GM23338 (cell line): Measurements from ENCODE around the gene PAM. TPM values are rescaled to one million over a fixed set of nuclear protein-coding genes. Genes with fewer than 3 reads are reported as not detected.

ENCODE experiments used
- ATAC-seq: fragments of 200-7000 bp; cut with Tn5 transposase; 3 replicates; pipeline ENCODE4 v1.9.1; 2020
- DNase-seq: peaks from one replicate; pipeline ENCODE4 v3.0.0-alpha.2; 2015; ENCODE audit warnings: low spot score
- H2AFZ ChIP-seq: fragments of 200-600 bp; sonication (generic); 2 replicates; pipeline ENCODE4 v1.8.0; 2016; ENCODE audit warnings: antibody characterized with exemption, mild to moderate bottlenecking, moderate library complexity
- H3F3A ChIP-seq: fragments of 200-600 bp; sonication (generic); replicated peaks from 2 replicates; pipeline ENCODE4 v1.8.0; 2017; ENCODE audit warnings: antibody characterized with exemption, mixed run types, low read depth
- H3K27ac ChIP-seq: fragments of 200-600 bp; sonication (generic); 2 replicates; pipeline ENCODE4 v1.6.1; 2016; ENCODE audit warnings: low read depth
- H3K27me3 ChIP-seq: fragments of 200-600 bp; sonication (generic); 2 replicates; pipeline ENCODE4 v1.8.0; 2016; ENCODE audit warnings: mild to moderate bottlenecking, mixed run types, moderate library complexity; ENCODE audit not compliant: insufficient read depth
- H3K36me3 ChIP-seq: fragments of 200-600 bp; sonication (generic); 2 replicates; pipeline ENCODE4 v1.8.0; 2016; ENCODE audit warnings: mild to moderate bottlenecking; ENCODE audit not compliant: insufficient read depth
- H3K4me1 ChIP-seq: fragments of 200-600 bp; sonication (generic); 2 replicates; pipeline ENCODE4 v1.8.0; 2016; ENCODE audit warnings: mild to moderate bottlenecking, moderate library complexity; ENCODE audit not compliant: insufficient read depth
- H3K4me2 ChIP-seq: fragments of 200-600 bp; sonication (generic); 2 replicates; pipeline ENCODE4 v1.7.1; 2017; ENCODE audit warnings: mixed run types
- H3K4me3 ChIP-seq: fragments of 200-600 bp; sonication (generic); 2 replicates; pipeline ENCODE4 v1.6.1; 2016; ENCODE audit warnings: mixed run types
- H3K79me2 ChIP-seq: fragments of 200-600 bp; sonication (generic); replicated peaks from 2 replicates; pipeline ENCODE4 v1.8.0; 2017; ENCODE audit warnings: mild to moderate bottlenecking; ENCODE audit not compliant: insufficient read depth
- H3K9me2 ChIP-seq: fragments of 200-600 bp; sonication (generic); 2 replicates; pipeline ENCODE4 v1.8.0; 2017; ENCODE audit not compliant: insufficient read depth
- H4K20me1 ChIP-seq: fragments of 200-600 bp; sonication (generic); replicated peaks from 2 replicates; pipeline ENCODE4 v1.8.0; 2017; ENCODE audit warnings: mild to moderate bottlenecking; ENCODE audit not compliant: insufficient read depth
- H3K27ac Mint-ChIP-seq: 2 replicates; pipeline ENCODE4 v1.8.0; 2020; ENCODE audit warnings: inconsistent platforms, mild to moderate bottlenecking, moderate library complexity, mixed read lengths
- H3K27me3 Mint-ChIP-seq: 3 replicates; pipeline ENCODE4 v1.8.0; 2022; ENCODE audit warnings: low read depth, mild to moderate bottlenecking, moderate library complexity, mixed read lengths, inconsistent platforms; ENCODE audit not compliant: insufficient read depth, poor library complexity
- H3K36me3 Mint-ChIP-seq: 3 replicates; pipeline ENCODE4 v1.8.0; 2021; ENCODE audit warnings: low read depth, mild to moderate bottlenecking, inconsistent platforms, moderate library complexity, mixed read lengths
- H3K4me1 Mint-ChIP-seq: 3 replicates; pipeline ENCODE4 v1.8.0; 2020; ENCODE audit warnings: mild to moderate bottlenecking, inconsistent platforms, mixed read lengths
- H3K4me3 Mint-ChIP-seq: 3 replicates; pipeline ENCODE4 v1.8.0; 2021; ENCODE audit warnings: moderate library complexity, mild to moderate bottlenecking, inconsistent platforms, mixed read lengths
- H3K9me3 Mint-ChIP-seq: 3 replicates; pipeline ENCODE4 v1.8.0; 2020; ENCODE audit warnings: moderate library complexity, mild to moderate bottlenecking, inconsistent platforms, mixed read lengths
- CREB1 ChIP-seq: fragments of 250-450 bp; sonication (Bioruptor Pico); IDR thresholded peaks from 2 replicates; pipeline ENCODE4 v1.5.0; 2020; ENCODE audit warnings: low read depth, mild to moderate bottlenecking, moderate library complexity
- EZH2 ChIP-seq: fragments of 200-600 bp; sonication (generic); IDR thresholded peaks from one replicate; pipeline ENCODE4 v1.8.0; 2017; ENCODE audit warnings: antibody characterized with exemption, mild to moderate bottlenecking, low read depth; ENCODE audit not compliant: unreplicated experiment
- EZH2phosphoT487 ChIP-seq: fragments of 200-600 bp; sonication (generic); IDR thresholded peaks from one replicate; pipeline ENCODE4 v1.8.1; 2018; ENCODE audit warnings: antibody characterized with exemption; ENCODE audit not compliant: unreplicated experiment
- JUNB ChIP-seq: IDR thresholded peaks from one replicate; pipeline ENCODE4 v1.6.1; 2016; ENCODE audit warnings: antibody characterized with exemption; ENCODE audit not compliant: unreplicated experiment
- NANOG ChIP-seq: IDR thresholded peaks from 2 replicates; pipeline ENCODE4 v1.6.1; 2016; ENCODE audit warnings: antibody characterized with exemption, borderline replicate concordance
- POLR2AphosphoS5 ChIP-seq: IDR thresholded peaks from 2 replicates; pipeline ENCODE4 v1.6.1; 2016; ENCODE audit warnings: antibody characterized with exemption, low read depth
- STAT1 ChIP-seq: IDR thresholded peaks from one replicate; pipeline ENCODE4 v1.6.1; 2016; ENCODE audit warnings: antibody characterized with exemption; ENCODE audit not compliant: unreplicated experiment
- ZNF114 ChIP-seq: fragments of 250-450 bp; sonication (Bioruptor Pico); IDR thresholded peaks from 2 replicates; pipeline ENCODE4 v1.5.0; 2020; ENCODE audit warnings: mild to moderate bottlenecking, moderate library complexity
- ZNF331 ChIP-seq: fragments of 250-450 bp; sonication (Bioruptor Pico); IDR thresholded peaks from 2 replicates; pipeline ENCODE4 v1.5.0; 2020; ENCODE audit warnings: low read depth, mild to moderate bottlenecking, moderate library complexity
- polyA plus RNA-seq: library from polyadenylated mRNA; unstranded; fragments of >200 nt; fragmentation: Nextera tagmentation; extraction: Ambion mirVana; gene quantifications from 2 replicates; pipeline ENCODE4 v1.2.1, GENCODE V29; 2016
- total RNA-seq: library from RNA; depleted of rRNA; stranded (reverse); fragments of >200 nt; shearing (Covaris generic); gene quantifications from 2 replicates; pipeline ENCODE4 v1.2.3, GENCODE V29; 2014
- TF ChIP-seq, protein P1 (sequence below): fragments of 250-450 bp; sonication (Bioruptor Pico); IDR thresholded peaks from 2 replicates; pipeline ENCODE4 v1.5.0; 2020; ENCODE audit warnings: mild to moderate bottlenecking, moderate library complexity
- TF ChIP-seq, protein P2 (sequence below), 2 experiments: fragments of 200-600 bp in 1 of 2; sonication (generic) in 1 of 2; conservative IDR thresholded peaks; 2 replicates each; pipeline versions ENCODE4 v1.5.1 to v1.6.1; 2016 to 2017; ENCODE audit warnings: antibody characterized with exemption in 2 of 2, low read depth in 2 of 2, mild to moderate bottlenecking in 2 of 2, moderate library complexity in 1 of 2
- TF ChIP-seq, protein P3 (sequence below): IDR thresholded peaks from one replicate; pipeline ENCODE4 v1.6.1; 2018; ENCODE audit warnings: antibody characterized with exemption; ENCODE audit not compliant: unreplicated experiment
- TF ChIP-seq, protein P4 (sequence below): IDR thresholded peaks from 2 replicates; pipeline ENCODE4 v1.6.1; 2016; ENCODE audit warnings: antibody characterized with exemption

PAM gene
- total and polyA plus RNA-seq, 2 experiments from 2014 or later = 33.9 to 79.4 TPM

GRCh38 chr5:102946414-102946813 lies 191.3 kb downstream of the PAM start:
- H3K9me2 ChIP-seq = no peaks in the 10 kb centered on the region
- no peak overlapping the region for H3K27ac Mint-ChIP-seq
- no peak overlapping the region for H3K27ac ChIP-seq
- H3K36me3 ChIP-seq = peaks cover 5% of the 10 kb centered on the region; the same call in 1 of the 2 replicates
- H3K4me1 ChIP-seq = no peaks in the 10 kb centered on the region
- no peak overlapping the region for H3K4me3 Mint-ChIP-seq
- H2AFZ ChIP-seq = no peak overlapping the region
- ATAC-seq (no peak), DNase-seq (no peak)
- H3K27me3 ChIP-seq = no peaks in the 10 kb centered on the region
- H3K4me3 ChIP-seq = no peak overlapping the region
- TF ChIP-seq, protein P1, sequence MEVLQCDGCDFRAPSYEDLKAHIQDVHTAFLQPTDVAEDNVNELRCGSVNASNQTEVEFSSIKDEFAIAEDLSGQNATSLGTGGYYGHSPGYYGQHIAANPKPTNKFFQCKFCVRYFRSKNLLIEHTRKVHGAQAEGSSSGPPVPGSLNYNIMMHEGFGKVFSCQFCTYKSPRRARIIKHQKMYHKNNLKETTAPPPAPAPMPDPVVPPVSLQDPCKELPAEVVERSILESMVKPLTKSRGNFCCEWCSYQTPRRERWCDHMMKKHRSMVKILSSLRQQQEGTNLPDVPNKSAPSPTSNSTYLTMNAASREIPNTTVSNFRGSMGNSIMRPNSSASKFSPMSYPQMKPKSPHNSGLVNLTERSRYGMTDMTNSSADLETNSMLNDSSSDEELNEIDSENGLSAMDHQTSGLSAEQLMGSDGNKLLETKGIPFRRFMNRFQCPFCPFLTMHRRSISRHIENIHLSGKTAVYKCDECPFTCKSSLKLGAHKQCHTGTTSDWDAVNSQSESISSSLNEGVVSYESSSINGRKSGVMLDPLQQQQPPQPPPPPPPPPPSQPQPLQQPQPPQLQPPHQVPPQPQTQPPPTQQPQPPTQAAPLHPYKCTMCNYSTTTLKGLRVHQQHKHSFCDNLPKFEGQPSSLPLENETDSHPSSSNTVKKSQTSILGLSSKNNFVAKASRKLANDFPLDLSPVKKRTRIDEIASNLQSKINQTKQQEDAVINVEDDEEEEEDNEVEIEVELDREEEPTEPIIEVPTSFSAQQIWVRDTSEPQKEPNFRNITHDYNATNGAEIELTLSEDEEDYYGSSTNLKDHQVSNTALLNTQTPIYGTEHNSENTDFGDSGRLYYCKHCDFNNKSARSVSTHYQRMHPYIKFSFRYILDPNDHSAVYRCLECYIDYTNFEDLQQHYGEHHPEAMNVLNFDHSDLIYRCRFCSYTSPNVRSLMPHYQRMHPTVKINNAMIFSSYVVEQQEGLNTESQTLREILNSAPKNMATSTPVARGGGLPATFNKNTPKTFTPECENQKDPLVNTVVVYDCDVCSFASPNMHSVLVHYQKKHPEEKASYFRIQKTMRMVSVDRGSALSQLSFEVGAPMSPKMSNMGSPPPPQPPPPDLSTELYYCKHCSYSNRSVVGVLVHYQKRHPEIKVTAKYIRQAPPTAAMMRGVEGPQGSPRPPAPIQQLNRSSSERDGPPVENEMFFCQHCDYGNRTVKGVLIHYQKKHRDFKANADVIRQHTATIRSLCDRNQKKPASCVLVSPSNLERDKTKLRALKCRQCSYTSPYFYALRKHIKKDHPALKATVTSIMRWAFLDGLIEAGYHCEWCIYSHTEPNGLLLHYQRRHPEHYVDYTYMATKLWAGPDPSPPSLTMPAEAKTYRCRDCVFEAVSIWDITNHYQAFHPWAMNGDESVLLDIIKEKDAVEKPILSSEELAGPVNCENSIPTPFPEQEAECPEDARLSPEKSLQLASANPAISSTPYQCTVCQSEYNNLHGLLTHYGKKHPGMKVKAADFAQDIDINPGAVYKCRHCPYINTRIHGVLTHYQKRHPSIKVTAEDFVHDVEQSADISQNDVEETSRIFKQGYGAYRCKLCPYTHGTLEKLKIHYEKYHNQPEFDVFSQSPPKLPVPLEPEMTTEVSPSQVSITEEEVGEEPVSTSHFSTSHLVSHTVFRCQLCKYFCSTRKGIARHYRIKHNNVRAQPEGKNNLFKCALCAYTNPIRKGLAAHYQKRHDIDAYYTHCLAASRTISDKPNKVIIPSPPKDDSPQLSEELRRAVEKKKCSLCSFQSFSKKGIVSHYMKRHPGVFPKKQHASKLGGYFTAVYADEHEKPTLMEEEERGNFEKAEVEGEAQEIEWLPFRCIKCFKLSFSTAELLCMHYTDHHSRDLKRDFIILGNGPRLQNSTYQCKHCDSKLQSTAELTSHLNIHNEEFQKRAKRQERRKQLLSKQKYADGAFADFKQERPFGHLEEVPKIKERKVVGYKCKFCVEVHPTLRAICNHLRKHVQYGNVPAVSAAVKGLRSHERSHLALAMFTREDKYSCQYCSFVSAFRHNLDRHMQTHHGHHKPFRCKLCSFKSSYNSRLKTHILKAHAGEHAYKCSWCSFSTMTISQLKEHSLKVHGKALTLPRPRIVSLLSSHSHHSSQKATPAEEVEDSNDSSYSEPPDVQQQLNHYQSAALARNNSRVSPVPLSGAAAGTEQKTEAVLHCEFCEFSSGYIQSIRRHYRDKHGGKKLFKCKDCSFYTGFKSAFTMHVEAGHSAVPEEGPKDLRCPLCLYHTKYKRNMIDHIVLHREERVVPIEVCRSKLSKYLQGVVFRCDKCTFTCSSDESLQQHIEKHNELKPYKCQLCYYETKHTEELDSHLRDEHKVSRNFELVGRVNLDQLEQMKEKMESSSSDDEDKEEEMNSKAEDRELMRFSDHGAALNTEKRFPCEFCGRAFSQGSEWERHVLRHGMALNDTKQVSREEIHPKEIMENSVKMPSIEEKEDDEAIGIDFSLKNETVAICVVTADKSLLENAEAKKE (CRISPR knock-in tag) = no peak
- TF ChIP-seq ZNF331 (CRISPR knock-in tag) = no peak
- TF ChIP-seq ZNF114 = no peak
- no peak for TF ChIP-seq JUNB
- TF ChIP-seq POLR2AphosphoS5 = no peak
- TF ChIP-seq, protein P2, sequence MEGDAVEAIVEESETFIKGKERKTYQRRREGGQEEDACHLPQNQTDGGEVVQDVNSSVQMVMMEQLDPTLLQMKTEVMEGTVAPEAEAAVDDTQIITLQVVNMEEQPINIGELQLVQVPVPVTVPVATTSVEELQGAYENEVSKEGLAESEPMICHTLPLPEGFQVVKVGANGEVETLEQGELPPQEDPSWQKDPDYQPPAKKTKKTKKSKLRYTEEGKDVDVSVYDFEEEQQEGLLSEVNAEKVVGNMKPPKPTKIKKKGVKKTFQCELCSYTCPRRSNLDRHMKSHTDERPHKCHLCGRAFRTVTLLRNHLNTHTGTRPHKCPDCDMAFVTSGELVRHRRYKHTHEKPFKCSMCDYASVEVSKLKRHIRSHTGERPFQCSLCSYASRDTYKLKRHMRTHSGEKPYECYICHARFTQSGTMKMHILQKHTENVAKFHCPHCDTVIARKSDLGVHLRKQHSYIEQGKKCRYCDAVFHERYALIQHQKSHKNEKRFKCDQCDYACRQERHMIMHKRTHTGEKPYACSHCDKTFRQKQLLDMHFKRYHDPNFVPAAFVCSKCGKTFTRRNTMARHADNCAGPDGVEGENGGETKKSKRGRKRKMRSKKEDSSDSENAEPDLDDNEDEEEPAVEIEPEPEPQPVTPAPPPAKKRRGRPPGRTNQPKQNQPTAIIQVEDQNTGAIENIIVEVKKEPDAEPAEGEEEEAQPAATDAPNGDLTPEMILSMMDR (conservative IDR thresholded peaks at IDR 0.05; ENCODE audit: low read depth in 2 of 2) = no peak
- no peak for TF ChIP-seq EZH2phosphoT487
- TF ChIP-seq CREB1 = no peak
- TF ChIP-seq, protein P3, sequence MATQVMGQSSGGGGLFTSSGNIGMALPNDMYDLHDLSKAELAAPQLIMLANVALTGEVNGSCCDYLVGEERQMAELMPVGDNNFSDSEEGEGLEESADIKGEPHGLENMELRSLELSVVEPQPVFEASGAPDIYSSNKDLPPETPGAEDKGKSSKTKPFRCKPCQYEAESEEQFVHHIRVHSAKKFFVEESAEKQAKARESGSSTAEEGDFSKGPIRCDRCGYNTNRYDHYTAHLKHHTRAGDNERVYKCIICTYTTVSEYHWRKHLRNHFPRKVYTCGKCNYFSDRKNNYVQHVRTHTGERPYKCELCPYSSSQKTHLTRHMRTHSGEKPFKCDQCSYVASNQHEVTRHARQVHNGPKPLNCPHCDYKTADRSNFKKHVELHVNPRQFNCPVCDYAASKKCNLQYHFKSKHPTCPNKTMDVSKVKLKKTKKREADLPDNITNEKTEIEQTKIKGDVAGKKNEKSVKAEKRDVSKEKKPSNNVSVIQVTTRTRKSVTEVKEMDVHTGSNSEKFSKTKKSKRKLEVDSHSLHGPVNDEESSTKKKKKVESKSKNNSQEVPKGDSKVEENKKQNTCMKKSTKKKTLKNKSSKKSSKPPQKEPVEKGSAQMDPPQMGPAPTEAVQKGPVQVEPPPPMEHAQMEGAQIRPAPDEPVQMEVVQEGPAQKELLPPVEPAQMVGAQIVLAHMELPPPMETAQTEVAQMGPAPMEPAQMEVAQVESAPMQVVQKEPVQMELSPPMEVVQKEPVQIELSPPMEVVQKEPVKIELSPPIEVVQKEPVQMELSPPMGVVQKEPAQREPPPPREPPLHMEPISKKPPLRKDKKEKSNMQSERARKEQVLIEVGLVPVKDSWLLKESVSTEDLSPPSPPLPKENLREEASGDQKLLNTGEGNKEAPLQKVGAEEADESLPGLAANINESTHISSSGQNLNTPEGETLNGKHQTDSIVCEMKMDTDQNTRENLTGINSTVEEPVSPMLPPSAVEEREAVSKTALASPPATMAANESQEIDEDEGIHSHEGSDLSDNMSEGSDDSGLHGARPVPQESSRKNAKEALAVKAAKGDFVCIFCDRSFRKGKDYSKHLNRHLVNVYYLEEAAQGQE = no peak
- TF ChIP-seq STAT1 = no peak
- TF ChIP-seq, protein P4, sequence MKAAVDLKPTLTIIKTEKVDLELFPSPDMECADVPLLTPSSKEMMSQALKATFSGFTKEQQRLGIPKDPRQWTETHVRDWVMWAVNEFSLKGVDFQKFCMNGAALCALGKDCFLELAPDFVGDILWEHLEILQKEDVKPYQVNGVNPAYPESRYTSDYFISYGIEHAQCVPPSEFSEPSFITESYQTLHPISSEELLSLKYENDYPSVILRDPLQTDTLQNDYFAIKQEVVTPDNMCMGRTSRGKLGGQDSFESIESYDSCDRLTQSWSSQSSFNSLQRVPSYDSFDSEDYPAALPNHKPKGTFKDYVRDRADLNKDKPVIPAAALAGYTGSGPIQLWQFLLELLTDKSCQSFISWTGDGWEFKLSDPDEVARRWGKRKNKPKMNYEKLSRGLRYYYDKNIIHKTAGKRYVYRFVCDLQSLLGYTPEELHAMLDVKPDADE = no peak
- no peak for TF ChIP-seq EZH2
- no peak for TF ChIP-seq NANOG
- no peaks in the 10 kb centered on the region for H4K20me1 ChIP-seq
- no peaks in the 10 kb centered on the region for H3K27me3 Mint-ChIP-seq
- no peaks in the 10 kb centered on the region for H3K36me3 Mint-ChIP-seq
- no peaks in the 10 kb centered on the region for H3K4me1 Mint-ChIP-seq
- no peaks in the 10 kb centered on the region for H3K79me2 ChIP-seq
- no peak overlapping the region for H3K4me2 ChIP-seq
- no peaks in the 10 kb centered on the region for H3F3A ChIP-seq
- H3K9me3 Mint-ChIP-seq = no peaks in the 10 kb centered on the region
